Measurements from ENCODE around the gene UNC79.

Gene UNC79

DNA sequence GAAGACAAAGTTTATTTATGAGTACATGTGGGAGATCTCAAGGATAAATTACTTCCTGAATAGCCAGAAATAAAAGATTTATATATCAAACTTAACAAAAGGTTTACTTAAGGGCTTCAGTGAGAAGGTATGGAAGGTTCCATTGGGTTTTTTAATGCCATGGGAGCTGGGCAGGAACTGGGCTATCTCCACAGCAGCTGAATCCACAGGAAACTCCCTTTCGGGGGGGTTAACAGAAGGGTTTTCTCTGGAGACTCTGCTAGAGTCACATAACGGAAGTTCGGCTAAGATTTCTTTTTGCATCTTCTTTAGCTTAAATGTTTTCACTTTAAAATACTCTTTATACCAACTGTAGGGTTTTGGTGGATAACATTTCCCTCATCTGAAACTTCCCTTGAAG is 113.5 kb downstream of the UNC79 start:
- H3K27ac Mint-ChIP-seq: no peak overlapping the region
- peaks cover 15% of the 10 kb centered on the region for H3K4me1 Mint-ChIP-seq (ENCODE audit: low read depth)
- H3K9me3 Mint-ChIP-seq: no peaks in the 10 kb centered on the region
- H3K36me3 Mint-ChIP-seq (ENCODE audit: low read depth): no peaks in the 10 kb centered on the region
- H3K27me3 Mint-ChIP-seq: peaks cover 4% of the 10 kb centered on the region
- no peak overlapping the region for H3K4me3 Mint-ChIP-seq
- intact Hi-C loops (cut with micrococcal nuclease): loop anchor here (5.0 to 10.0 kb wide), 2 partner anchors 209 to 312 kb away; partner anchors contain the start of gene BTBD7

DNA sequence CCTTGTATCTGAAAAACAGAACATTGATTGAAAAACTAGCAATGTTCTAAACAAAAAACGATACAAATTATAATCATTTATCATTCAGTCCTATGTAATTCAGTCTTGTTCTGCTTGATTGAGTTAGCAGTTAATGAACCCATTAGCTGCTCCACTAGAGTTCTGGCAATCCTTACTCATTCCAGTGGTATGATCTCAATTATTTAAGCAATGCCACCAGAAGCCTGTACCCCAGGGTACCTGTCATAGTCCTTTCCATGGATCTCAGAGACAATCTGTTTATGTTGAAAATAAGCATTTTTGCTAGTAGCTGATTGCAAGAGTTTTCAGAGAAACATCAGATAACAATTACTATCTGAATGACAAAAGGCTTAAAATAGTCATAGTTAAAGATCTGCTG is 115.9 kb downstream of the UNC79 start:
- intact Hi-C loops (cut with micrococcal nuclease): loop anchor here (10.0 kb wide), 1 partner anchor 212 kb away; the partner anchor contains the start of gene BTBD7
- H3K4me1 Mint-ChIP-seq (ENCODE audit: low read depth): peaks cover 19% of the 10 kb centered on the region
- peaks cover 4% of the 10 kb centered on the region for H3K27me3 Mint-ChIP-seq
- H3K9me3 Mint-ChIP-seq: no peaks in the 10 kb centered on the region
- H3K27ac Mint-ChIP-seq: no peak overlapping the region
- no peaks in the 10 kb centered on the region for H3K36me3 Mint-ChIP-seq (ENCODE audit: low read depth)
- no peak overlapping the region for H3K4me3 Mint-ChIP-seq

DNA sequence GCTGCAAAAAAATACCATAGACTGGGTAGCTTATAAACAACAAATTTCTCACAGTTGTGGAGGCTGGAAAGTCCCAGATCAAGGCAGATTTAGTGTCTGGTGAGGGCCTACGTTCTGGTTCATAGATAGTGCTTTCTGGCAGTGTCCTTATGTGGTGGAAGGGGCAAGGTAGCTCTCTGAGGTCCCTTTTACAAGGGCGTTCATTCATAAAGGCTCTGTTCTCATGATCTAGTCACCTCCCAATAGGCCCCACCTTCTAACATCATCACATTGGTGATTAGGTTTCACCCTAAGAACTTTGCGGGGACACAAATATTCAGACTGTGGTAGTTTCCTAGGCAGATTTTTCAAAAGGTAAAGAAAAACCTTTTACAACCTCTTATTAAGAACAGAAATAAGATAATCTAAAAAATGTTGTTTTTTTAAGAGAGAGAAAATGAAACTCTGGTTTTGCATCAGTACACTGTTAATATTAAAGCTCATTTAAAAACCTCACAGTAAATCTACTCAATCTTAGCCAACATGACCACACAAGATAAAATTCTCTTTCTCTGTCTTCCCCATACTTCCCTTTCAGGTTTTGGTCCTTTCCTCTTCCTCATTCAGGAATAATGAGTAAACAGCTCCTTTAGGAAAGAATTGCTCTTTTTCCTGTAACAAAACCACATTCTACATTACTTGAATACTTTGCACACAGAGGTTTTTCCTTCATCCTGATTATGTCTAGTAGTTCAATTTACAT is 117.5 kb downstream of the UNC79 start:
- intact Hi-C loops (cut with micrococcal nuclease): loop anchor here (10.0 kb wide), 1 partner anchor 213 kb away; the partner anchor contains the start of gene BTBD7
- Mint-ChIP-seq H3K9me3 (no peaks in the 10 kb centered on the region), H3K27me3 (peaks cover 7% of the 10 kb centered on the region), H3K36me3 (ENCODE audit: low read depth) (no peaks in the 10 kb centered on the region), H3K27ac (no peak overlapping the region), H3K4me3 (no peak overlapping the region), H3K4me1 (ENCODE audit: low read depth) (peaks cover 19% of the 10 kb centered on the region)

DNA sequence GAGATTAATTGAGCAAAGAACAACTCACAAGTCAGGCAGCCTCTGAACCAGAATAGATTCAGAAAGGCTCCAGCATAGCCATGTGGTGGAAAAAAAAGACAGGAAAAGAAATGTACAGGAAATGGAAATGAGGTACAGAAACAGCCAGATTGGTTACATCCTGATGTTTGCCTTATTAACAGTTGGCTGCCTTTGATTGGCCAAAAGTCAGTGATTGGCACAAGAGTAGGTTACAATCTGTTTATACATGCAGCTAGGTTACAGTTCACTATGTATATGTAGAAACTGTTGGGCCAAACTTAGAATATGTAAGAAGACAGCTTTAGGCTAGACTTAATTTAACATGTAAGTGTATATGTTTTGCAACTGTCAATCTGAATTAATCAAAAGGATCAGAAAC is 118.9 kb downstream of the UNC79 start:
- peaks cover 17% of the 10 kb centered on the region for H3K4me1 Mint-ChIP-seq (ENCODE audit: low read depth)
- no peaks in the 10 kb centered on the region for H3K9me3 Mint-ChIP-seq
- peaks cover 6% of the 10 kb centered on the region for H3K27me3 Mint-ChIP-seq
- no peak overlapping the region for H3K4me3 Mint-ChIP-seq
- intact Hi-C loops (cut with micrococcal nuclease): loop anchor here (10.0 kb wide), 1 partner anchor 215 kb away; the partner anchor contains the start of gene BTBD7
- no peaks in the 10 kb centered on the region for H3K36me3 Mint-ChIP-seq (ENCODE audit: low read depth)
- H3K27ac Mint-ChIP-seq: no peak overlapping the region

DNA sequence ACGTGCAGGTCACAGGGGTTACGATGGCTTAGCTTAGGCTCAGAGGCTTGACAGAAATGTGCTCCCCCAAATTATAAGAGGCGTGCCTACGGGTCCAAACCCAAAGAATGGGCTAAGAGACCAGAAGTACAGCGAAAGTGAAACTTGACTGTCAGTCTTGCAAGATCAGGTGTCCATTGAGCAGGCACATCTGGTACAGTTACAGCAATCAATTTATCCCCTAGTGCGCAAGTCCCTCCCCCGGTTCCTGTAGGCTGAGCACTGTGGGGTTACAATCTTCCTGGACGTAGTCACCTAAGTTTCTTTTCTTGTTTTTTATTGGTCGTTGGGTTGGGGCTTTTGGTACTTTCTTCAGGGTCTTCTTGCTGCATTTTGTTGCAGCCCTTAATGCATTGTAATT is 134.2 kb downstream of the UNC79 start:
- H3K4me1 Mint-ChIP-seq (ENCODE audit: low read depth): no peaks in the 10 kb centered on the region
- intact Hi-C loops (cut with micrococcal nuclease): no loop called here
- no peak overlapping the region for H3K27ac Mint-ChIP-seq
- H3K4me3 Mint-ChIP-seq: no peak overlapping the region
- H3K9me3 Mint-ChIP-seq: no peaks in the 10 kb centered on the region
- H3K27me3 Mint-ChIP-seq: peaks cover 23% of the 10 kb centered on the region
- no peaks in the 10 kb centered on the region for H3K36me3 Mint-ChIP-seq (ENCODE audit: low read depth)

DNA sequence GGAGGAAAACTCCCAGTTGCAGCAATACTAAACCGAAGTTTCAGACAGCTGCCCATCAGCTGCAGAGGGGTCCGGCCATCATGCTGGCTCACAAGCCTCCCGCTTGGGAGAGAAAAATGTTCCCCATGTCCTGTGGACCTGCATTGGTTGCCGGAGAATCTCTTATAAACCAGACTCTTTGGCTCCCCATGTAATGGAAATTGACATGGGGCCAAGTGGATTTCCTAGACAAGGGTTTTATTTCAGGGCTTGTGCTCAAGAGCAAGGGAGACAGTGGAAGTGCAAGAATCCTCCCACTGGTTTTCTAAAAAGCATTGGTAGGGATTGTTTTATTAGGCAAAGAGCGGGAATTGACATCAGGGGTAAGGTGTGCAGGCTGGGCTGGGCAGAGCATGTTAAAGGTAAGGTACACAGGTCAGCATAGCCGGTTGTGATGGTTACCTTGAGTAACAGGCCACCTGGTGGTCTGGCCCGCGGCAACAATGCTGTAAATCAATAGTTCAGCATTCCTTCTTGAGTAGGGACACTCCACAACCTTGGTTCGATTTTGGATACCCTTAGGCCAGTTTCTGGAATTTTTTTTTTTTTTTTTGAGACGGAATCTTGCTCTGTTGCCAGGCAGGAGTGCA is 135.4 kb downstream of the UNC79 start:
- Mint-ChIP-seq H3K27ac (no peak overlapping the region), H3K36me3 (ENCODE audit: low read depth) (no peaks in the 10 kb centered on the region), H3K27me3 (peaks cover 21% of the 10 kb centered on the region), H3K4me1 (ENCODE audit: low read depth) (no peaks in the 10 kb centered on the region), H3K9me3 (no peaks in the 10 kb centered on the region), H3K4me3 (no peak overlapping the region)
- intact Hi-C loops (cut with micrococcal nuclease): no loop called here

DNA sequence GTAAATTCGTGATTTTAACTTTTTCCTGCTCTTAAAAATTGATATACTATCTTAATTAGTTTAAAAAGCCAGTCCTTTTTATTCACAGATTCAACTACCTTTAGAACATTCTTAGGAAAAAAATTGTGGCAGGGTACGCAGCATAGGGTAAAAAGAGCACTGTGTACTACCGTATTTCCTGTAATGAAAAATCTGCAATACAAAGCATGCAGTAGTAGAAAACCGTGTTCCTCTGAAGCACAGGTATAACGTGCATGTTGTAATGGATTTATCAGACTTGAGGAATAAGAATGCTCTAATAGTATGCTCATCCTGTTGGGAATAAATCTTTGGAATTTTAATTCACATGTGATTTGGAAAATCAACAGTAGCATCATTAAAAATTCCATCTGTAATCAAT is 140.5 kb downstream of the UNC79 start:
- Mint-ChIP-seq H3K36me3 (ENCODE audit: low read depth) (no peaks in the 10 kb centered on the region), H3K4me3 (no peak overlapping the region), H3K27ac (no peak overlapping the region), H3K27me3 (peaks cover 11% of the 10 kb centered on the region), H3K9me3 (no peaks in the 10 kb centered on the region), H3K4me1 (ENCODE audit: low read depth) (no peaks in the 10 kb centered on the region)
- intact Hi-C loops (cut with micrococcal nuclease): no loop called here

DNA sequence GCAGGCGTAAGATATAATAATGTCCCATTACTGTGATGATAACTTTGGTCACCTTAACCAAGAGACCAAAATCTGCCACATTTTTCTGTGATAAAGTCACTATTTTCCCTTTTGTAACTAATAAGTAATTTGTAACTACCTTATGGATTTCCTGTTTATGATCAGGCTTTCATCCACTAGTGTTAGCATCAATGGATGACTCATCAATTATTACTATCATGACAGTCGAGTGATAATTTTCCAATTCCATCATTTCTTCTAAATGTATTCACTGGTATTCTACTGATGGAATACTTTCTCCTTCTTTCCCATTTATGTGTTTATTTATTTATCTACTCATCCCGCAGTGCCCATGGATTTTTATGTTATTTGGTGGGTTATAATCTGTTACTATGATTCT is 148.4 kb downstream of the UNC79 start:
- H3K4me1 Mint-ChIP-seq (ENCODE audit: low read depth): no peaks in the 10 kb centered on the region
- intact Hi-C loops (cut with micrococcal nuclease): no loop called here

DNA sequence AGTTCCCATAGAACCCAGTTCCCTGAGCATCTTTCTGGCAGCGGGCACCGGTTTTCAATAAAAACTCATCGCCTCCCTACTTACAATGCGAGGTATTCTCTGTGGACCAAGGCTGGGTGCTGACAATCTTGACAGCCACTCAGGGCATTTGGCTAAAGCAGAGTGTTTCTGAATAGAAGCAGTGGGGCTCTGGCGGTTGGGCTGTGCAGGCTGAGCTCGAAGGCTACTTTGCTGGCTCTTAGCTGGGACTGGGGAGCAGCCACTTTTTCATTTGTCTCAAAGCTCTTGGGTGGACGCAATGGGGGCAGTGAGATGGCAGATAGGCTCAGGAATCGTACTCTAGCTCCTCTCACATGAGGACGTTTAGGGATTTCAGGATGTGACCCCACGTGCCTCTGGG is 151.8 kb downstream of the UNC79 start:
- H3K27ac Mint-ChIP-seq: no peak overlapping the region
- no peaks in the 10 kb centered on the region for H3K9me3 Mint-ChIP-seq
- intact Hi-C loops (cut with micrococcal nuclease): no loop called here
- H3K36me3 Mint-ChIP-seq (ENCODE audit: low read depth): no peaks in the 10 kb centered on the region
- H3K27me3 Mint-ChIP-seq: peaks cover 9% of the 10 kb centered on the region
- H3K4me3 Mint-ChIP-seq: no peak overlapping the region
- no peaks in the 10 kb centered on the region for H3K4me1 Mint-ChIP-seq (ENCODE audit: low read depth)

More for the DNA sequence above, 148.4 kb downstream of the UNC79 start:
- H3K9me3 Mint-ChIP-seq: no peaks in the 10 kb centered on the region
- H3K27ac Mint-ChIP-seq: no peak overlapping the region
- H3K4me3 Mint-ChIP-seq: no peak overlapping the region
- H3K27me3 Mint-ChIP-seq: peaks cover 24% of the 10 kb centered on the region
- H3K36me3 Mint-ChIP-seq (ENCODE audit: low read depth): no peaks in the 10 kb centered on the region

DNA sequence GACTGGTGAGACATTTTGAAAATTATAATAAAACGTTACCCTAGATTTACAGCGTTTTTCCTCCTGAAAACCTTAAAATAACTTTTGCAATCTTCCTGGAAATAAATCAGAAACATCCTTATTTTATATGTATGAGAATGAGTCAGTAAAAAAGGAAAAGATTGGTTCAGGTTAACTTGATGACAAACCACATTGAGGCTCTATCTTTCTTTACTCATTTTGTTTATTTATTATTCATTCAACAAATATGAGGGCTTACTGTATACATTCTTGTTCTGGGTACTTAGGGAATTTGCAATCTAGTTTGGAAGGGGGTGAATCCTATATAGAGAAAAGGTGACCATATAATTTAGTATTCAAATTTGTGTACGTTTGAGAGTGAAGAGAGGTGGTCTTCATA is 156.6 kb downstream of the UNC79 start:
- H3K27ac Mint-ChIP-seq: no peak overlapping the region
- intact Hi-C loops (cut with micrococcal nuclease): no loop called here
- H3K4me3 Mint-ChIP-seq: no peak overlapping the region
- no peaks in the 10 kb centered on the region for H3K36me3 Mint-ChIP-seq (ENCODE audit: low read depth)
- H3K9me3 Mint-ChIP-seq: no peaks in the 10 kb centered on the region
- peaks cover 6% of the 10 kb centered on the region for H3K27me3 Mint-ChIP-seq
- no peaks in the 10 kb centered on the region for H3K4me1 Mint-ChIP-seq (ENCODE audit: low read depth)

DNA sequence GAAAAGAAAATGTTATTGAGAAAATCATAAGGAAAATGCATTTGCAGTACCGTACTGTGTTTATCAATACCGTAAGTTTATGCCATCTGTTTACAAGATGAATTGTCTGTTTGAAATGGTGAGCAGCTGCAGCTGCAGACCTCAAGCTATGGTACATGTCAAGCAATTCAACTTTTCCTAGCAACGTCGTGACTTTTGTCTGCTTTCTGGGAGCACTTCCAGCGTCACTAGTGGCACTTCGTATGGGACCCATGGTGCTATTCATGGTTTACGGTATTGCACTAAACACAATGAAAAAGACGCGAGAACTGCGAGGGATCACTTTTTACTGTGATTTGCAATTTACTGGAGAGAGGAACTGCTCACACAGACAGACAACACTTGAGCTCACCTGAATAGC is 160.8 kb downstream of the UNC79 start:
- no peaks in the 10 kb centered on the region for H3K9me3 Mint-ChIP-seq
- no peaks in the 10 kb centered on the region for H3K36me3 Mint-ChIP-seq (ENCODE audit: low read depth)
- H3K27me3 Mint-ChIP-seq: peaks cover 15% of the 10 kb centered on the region
- H3K4me1 Mint-ChIP-seq (ENCODE audit: low read depth): no peaks in the 10 kb centered on the region
- intact Hi-C loops (cut with micrococcal nuclease): no loop called here
- H3K4me3 Mint-ChIP-seq: no peak overlapping the region
- H3K27ac Mint-ChIP-seq: no peak overlapping the region

DNA sequence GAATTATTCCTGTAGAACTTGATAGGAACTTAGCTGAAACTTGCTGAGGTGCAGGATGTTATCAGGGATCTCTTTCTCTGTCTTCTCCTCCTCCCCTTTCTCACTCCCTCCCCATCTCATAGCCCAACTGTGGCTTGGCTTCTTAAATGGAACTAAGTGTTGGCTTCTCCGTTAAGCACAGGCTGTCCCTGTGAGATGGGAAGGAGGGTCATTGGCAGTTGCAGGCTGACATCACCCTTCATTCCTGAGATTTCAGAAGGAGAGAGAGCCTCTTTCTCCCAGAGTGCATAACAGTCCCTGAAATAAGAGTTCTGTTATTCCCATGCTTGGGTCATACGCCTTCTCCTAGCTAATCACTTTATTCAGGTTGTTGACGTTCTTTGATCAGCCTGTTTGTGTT is 162.0 kb downstream of the UNC79 start:
- Mint-ChIP-seq H3K27me3 (peaks cover 15% of the 10 kb centered on the region), H3K36me3 (ENCODE audit: low read depth) (no peaks in the 10 kb centered on the region), H3K27ac (no peak overlapping the region), H3K4me1 (ENCODE audit: low read depth) (no peaks in the 10 kb centered on the region), H3K9me3 (no peaks in the 10 kb centered on the region), H3K4me3 (no peak overlapping the region)
- intact Hi-C loops (cut with micrococcal nuclease): no loop called here

DNA sequence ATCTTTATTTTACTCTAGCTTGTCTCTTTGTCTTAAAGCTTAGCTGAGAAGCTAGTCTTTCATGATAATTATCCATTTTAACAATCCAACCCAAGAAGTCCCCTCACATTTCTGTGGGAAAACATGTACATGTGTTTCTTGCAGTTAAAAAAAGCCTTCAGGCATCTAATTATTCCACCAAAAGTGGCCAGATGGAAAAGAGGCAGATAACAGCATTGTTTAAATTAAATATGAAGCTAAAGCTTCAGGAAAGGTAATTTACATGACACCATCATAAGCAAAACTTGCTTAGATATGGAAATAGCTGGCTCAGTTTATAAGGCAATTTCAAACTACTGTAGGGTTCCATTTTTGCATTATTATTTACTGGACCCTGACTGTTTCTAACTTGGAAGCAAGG is 175.4 kb downstream of the UNC79 start:
- Mint-ChIP-seq H3K27me3 (peaks cover 23% of the 10 kb centered on the region), H3K4me1 (ENCODE audit: low read depth) (no peaks in the 10 kb centered on the region), H3K36me3 (ENCODE audit: low read depth) (no peaks in the 10 kb centered on the region), H3K9me3 (no peaks in the 10 kb centered on the region), H3K27ac (no peak overlapping the region), H3K4me3 (no peak overlapping the region)
- intact Hi-C loops (cut with micrococcal nuclease): no loop called here

DNA sequence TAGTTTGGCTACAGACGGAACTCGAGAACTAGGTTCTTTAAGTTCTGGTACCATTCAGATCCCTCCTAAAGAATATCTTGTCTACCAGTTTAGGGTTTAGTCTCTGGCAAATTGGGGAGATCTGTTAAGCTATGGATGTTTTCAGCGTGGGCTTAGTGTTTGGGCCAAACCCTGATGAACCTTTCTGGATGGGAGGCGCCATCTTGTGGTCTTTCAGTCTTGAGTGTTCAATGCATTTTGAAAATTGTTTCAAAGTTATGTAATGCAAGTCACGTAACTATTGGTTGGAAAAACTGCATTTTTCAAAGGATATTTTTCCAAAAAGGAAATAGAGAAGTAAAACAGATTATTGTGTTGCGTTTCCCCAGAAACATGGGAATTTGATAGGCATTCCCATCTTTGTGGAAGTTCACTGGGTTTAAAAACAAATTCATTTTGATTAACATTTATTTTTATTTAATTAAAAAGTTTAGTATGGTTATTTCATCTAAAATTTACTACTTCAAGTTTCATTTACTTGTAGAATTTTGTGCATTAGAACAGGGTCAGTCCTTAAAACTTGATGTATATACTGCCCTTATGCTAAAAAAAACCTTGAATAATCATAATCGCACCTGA is 188.5 kb downstream of the UNC79 start:
- Mint-ChIP-seq H3K4me1 (ENCODE audit: low read depth) (no peaks in the 10 kb centered on the region), H3K27me3 (peaks cover 6% of the 10 kb centered on the region), H3K4me3 (no peak overlapping the region), H3K9me3 (no peaks in the 10 kb centered on the region), H3K27ac (no peak overlapping the region), H3K36me3 (ENCODE audit: low read depth) (no peaks in the 10 kb centered on the region)
- intact Hi-C loops (cut with micrococcal nuclease): no loop called here
